Measurements from ENCODE around the gene PTPRN2.

PTPRN2 gene

DNA sequence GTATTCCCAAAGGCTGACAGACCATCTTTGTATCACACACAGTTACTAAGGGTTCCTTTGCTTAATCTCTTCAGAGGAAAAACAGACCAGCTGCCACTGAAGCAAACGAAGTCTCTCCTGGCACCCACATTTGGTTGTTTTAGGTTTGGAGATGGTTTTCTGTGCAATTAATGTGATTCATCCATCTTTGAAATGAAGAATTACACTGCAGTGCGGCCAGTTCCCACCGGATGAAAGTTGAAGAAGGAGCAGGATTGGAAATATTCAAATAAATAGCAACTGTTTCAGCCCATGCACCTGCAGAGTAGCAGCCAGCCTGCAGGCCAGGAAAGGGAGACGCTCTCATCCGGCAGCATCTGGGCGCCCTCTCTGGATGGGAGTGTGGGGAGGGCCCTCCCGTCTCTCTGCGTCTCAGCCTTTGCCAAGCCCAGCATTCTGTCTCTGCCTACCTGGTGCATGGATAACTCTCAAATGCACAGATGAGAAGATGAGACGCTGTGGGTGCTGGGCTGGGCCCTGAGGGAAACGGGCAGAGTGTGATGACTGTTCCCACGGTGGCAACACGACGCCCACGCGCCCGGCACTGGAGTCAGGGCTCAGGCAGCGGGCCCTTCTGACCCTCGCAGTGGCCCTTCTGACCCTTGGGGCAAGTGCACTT is 214.0 kb downstream of the PTPRN2 start:
- H3K4me3 ChIP-seq (ENCODE audit: low read depth, low read length), result no peak overlapping the region

GRCh38 chr7:158372400-158373342 is 215.0 kb downstream of the PTPRN2 start:
- no peak overlapping the region for H3K4me3 ChIP-seq (ENCODE audit: low read depth, low read length)

DNA sequence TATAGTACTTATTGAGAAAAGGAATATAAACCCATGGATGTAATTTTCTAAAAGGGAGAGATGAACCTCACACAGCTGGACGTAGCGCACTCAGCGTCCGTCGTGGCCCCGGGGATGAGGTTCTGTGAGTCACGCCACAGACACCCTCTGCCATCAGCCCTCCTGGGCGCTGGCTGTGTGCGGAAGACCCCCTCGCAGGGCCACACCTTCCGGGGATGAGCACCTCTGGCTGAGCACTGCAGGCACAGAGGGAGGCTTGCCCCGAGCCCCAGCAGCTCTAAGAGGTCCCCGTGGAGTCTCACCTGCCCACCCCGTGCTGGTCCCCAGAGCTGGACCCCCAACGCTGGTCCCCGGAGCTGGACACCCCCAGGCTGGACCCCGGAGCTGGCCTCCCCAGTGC is 215.8 kb downstream of the PTPRN2 start:
- H3K4me3 ChIP-seq (ENCODE audit: low read depth, low read length), result no peak overlapping the region

- no peak overlapping the region for H3K4me3 ChIP-seq (ENCODE audit: low read depth, low read length)
Measured at GRCh38 chr7:158369866-158370265, 217.8 kb downstream of the PTPRN2 start.

GRCh38 chr7:158369290-158369689 is 218.3 kb downstream of the PTPRN2 start:
- H3K4me3 ChIP-seq (ENCODE audit: low read depth, low read length), result no peak overlapping the region

- no peak overlapping the region for H3K4me3 ChIP-seq (ENCODE audit: low read depth, low read length)
Measured at GRCh38 chr7:158368449-158368848, 219.2 kb downstream of the PTPRN2 start.

GRCh38 chr7:158367634-158367982 is 220.0 kb downstream of the PTPRN2 start:
- H3K4me3 ChIP-seq (ENCODE audit: low read depth, low read length), result no peak overlapping the region

- no peak overlapping the region for H3K4me3 ChIP-seq (ENCODE audit: low read depth, low read length)
Measured at GRCh38 chr7:158366916-158367633, 220.5 kb downstream of the PTPRN2 start.

- no peak overlapping the region for H3K4me3 ChIP-seq (ENCODE audit: low read depth, low read length)
Measured at GRCh38 chr7:158366346-158366745, 221.3 kb downstream of the PTPRN2 start.

- no peak overlapping the region for H3K4me3 ChIP-seq (ENCODE audit: low read depth, low read length)
Measured at GRCh38 chr7:158365267-158365666, 222.4 kb downstream of the PTPRN2 start.

DNA sequence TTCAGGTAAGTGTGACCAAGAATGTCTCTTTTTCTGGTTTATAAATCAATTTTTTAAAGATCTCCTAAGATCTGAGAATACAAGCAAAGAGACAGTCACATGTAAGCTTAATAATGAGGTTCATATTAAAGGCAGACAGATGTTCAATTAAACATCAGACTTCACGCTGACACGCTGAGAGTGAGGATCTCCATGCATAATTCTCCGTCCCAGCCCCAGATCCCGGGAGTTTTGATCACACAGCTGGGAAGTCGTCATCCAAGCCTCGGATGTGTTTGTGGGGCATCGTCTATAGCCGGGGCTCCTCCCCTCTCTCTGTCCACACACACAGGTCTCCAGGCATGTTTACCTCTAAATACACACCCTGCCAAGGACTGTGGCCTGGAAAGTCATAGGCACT is 223.2 kb downstream of the PTPRN2 start:
- H3K4me3 ChIP-seq (ENCODE audit: low read depth, low read length), result no peak overlapping the region

DNA sequence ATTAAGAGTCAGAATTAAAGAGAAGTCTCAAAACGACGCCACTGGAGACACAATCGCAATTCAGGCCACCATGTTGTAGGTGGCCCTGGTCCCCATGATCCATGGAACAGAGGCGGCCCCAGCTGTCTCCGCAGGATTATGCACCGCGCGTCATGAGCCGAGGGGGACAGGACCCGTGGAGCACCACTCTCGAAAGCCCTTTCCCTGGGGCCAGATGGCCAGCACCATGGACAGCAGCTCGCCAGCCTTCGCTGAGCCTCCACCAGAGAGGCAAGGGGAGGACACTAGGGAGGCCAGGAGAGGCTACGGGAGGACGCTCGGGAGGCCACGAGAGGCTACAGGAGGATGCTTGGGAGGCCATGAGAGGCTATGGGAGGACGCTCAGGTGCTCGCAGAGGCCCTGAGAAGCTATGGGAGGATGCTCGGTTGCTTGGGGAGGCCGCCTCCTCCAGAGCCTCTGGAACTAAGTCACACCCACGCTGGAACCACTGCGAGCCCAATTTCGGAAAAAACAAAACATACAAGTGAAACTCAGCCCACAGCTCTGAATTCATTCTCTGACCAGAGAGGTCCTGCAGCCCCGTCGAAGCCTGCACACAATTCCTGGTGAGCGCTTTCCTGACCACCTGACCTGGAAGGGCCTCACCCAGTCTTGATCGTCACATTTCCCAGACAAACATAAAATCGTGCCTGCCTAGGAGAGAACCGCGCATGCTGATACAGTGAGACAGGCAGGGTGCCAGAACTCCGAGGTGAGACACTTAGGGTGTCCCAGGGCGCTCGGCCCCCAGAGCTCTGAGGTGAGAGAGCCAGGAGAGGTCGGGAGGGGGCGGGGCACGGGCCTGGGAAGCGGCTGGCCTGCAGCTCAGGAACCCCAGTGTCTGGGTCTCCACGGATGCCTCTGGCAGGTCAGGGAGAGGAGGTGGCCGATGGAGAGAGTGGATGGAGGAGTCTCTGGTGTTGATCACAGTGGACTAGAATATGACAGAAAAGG is 224.4 kb downstream of the PTPRN2 start:
- H3K4me3 ChIP-seq (ENCODE audit: low read depth, low read length), result no peak overlapping the region

DNA sequence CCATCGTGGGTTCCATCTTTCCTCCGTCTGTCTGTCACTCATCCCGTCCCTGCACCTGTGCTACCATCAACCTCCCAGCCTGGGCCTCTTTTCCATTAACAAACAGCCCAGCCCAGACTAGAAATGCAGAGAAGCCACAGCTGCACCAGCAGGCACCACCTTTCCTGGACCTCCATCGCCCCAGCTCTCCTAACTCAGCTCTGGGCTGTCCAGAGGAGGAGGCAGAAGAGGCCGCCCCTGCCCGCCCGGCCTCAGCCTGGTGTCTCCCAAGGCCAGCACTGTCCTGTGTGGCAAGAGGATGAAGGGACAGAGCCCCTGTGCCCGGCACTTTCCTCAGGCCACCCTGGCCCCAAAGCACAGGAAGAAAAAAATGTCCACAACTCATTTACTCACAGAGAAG is 225.6 kb downstream of the PTPRN2 start:
- no peak overlapping the region for H3K4me3 ChIP-seq (ENCODE audit: low read depth, low read length)

GRCh38 chr7:158361326-158361946 is 226.2 kb downstream of the PTPRN2 start:
- no peak overlapping the region for H3K4me3 ChIP-seq (ENCODE audit: low read depth, low read length)

GRCh38 chr7:158358926-158359645 is 228.5 kb downstream of the PTPRN2 start:
- no peak overlapping the region for H3K4me3 ChIP-seq (ENCODE audit: low read depth, low read length)

GRCh38 chr7:158357898-158358821 is 229.5 kb downstream of the PTPRN2 start:
- no peak overlapping the region for H3K4me3 ChIP-seq (ENCODE audit: low read depth, low read length)

DNA sequence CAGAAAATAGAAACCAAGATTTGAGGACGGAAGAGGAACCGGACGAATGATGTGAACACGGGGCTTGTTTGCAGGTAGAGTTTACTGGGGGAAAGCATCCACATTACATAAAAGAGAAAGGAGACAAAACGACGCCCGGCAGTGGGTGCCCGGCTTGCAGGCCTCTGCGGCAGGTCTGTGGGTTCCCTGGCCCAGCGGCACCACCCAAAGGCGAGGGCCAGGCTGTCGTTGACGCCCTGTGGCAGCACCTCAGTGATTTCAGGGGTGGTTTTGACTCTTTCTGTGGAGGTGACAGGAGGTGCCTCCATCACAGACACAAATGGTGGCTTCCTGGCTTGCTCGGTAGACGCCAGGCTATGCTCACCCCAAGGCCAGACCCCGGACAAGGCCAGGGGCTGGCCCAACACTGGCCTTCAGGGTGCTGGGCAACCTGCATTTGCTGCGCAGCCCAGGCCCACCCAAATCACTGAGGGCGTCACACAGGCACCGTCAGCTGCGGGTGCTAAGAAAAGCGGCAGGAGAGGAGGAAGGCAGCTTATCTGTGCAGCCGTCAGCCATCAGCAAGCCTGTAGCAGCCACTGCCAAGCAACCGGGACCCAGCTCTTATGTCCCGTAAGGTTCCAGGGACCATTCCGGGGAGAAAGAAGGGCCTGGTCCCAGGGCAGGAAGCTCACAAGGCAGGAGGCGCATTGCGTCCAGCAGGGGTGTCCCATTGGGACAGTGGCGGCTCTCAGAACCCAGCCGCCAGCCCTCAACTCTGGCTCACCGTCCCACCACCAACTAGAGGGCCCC is 230.3 kb downstream of the PTPRN2 start:
- no peak overlapping the region for H3K4me3 ChIP-seq (ENCODE audit: low read depth, low read length)

DNA sequence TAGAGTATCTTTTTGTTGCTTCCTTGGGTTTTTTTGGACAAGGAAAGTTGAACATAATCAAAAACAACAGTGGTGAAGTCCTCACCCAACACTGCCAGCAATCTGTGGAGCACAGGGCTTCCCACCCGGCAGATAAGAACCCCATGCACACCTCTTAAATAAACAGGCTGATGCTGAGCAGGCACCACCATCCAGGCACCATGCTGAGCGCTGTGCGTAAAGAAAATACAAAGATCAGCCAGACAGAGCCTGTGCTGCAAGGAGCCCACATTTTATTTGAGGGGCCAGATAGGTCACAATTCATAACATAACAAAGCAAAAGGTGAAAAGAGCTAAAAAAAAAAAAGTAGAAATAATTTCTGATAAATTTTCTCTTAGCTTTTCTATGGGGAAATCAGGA is 231.2 kb downstream of the PTPRN2 start:
- no peak overlapping the region for H3K4me3 ChIP-seq (ENCODE audit: low read depth, low read length)

Measured in iPS-11a (cell line).